K562 (cell line): ENCODE measurements around the gene FMN1. TPM values are rescaled to one million over a fixed set of nuclear protein-coding genes. Genes with fewer than 3 reads are reported as not detected.
A peak's percentile ranks its signal among the peaks of the same experiment; 100 is the strongest.

ENCODE experiments used
- ATAC-seq: fragments of 200-7000 bp; cut with Tn5 transposase; 3 replicates; pipeline ENCODE4 v1.9.1; 2020; ENCODE audit warnings: moderate library complexity
- BruUV-seq: library from RNA; stranded (reverse); fragments of 400-500 nt; replicated peaks from 2 replicates; lab custom pipeline; 2021; lab: Mats Ljungman, UMichigan
- CTCF ChIA-PET: fragments of 300-600 bp; formaldehyde crosslinking; extraction: SDS; loops from one replicate; lab custom pipeline; 2021; ENCODE audit warnings: low intra/inter-chr PET ratio; lab: Yijun Ruan, JAX
- POLR2A ChIA-PET: fragments of 300-600, 350-650 bp; sonication (Branson Sonifier 250); formaldehyde crosslinking; extraction: SDS; loops from one replicate; lab custom pipeline; 2021; ENCODE audit warnings: antibody characterized with exemption, inconsistent platforms; lab: Yijun Ruan, JAX
- DNase-seq, 4 experiments: peaks; one replicate each; pipeline versions ENCODE4 v3.0.0 to v3.0.0-alpha.2; 2011 to 2018; ENCODE audit warnings: low spot score in 3 of 4, mixed read lengths in 3 of 4; ENCODE audit errors: extremely low read depth in 1 of 4
- FAIRE-seq: peaks from 2 replicates; lab custom pipeline; 2011; peaks lifted over from hg19 to GRCh38; lab: Jason Lieb, UNC
- H2AFZ ChIP-seq: 2 replicates; pipeline ENCODE4 v1.6.0; 2011; ENCODE audit warnings: low read depth, low read length, control low read depth, inconsistent platforms
- H3K27ac ChIP-seq: fragments of 200-600 bp; 3 replicates; pipeline ENCODE4 v1.8.0; 2011; ENCODE audit warnings: low read depth, mild to moderate bottlenecking, control low read depth, inconsistent platforms, low read length, moderate library complexity, mixed read lengths; ENCODE audit errors: extremely low read depth
- H3K27me3 ChIP-seq, 2 experiments: fragments of 300-600 bp in 1 of 2; 2 replicates in 1 of 2; 3 replicates in 1 of 2; pipeline versions ENCODE4 v1.6.0 to v1.8.0; 2011; ENCODE audit warnings: inconsistent platforms in 2 of 2, low read length in 2 of 2, mild to moderate bottlenecking in 1 of 2, mixed read lengths in 1 of 2, moderate library complexity in 1 of 2; ENCODE audit not compliant: control insufficient read depth in 2 of 2, insufficient read depth in 2 of 2
- H3K36me3 ChIP-seq: fragments of 300-600 bp; 3 replicates; pipeline ENCODE4 v1.8.0; 2011; ENCODE audit warnings: mild to moderate bottlenecking, low read length, inconsistent platforms; ENCODE audit not compliant: control insufficient read depth, insufficient read depth
- H3K4me1 ChIP-seq, 2 experiments: fragments of 200-600 bp in 1 of 2; replicated peaks in 1 of 2; 2 replicates in 1 of 2; 3 replicates in 1 of 2; pipeline versions ENCODE4 v1.5.1 to v1.8.0; 2011; ENCODE audit warnings: inconsistent platforms in 2 of 2, low read length in 2 of 2, mild to moderate bottlenecking in 1 of 2, mixed read lengths in 1 of 2, moderate library complexity in 1 of 2; ENCODE audit not compliant: control insufficient read depth in 2 of 2, insufficient read depth in 2 of 2
- H3K4me2 ChIP-seq: 2 replicates; pipeline ENCODE4 v1.6.1; 2011; ENCODE audit warnings: low read length, control low read depth, inconsistent platforms, mixed read lengths; ENCODE audit not compliant: insufficient read depth
- H3K4me3 ChIP-seq: fragments of 200-600 bp; sonication (generic), shearing (Covaris generic); 2 replicates; pipeline ENCODE4 v1.5.1; 2016; ENCODE audit warnings: control low read depth, inconsistent platforms
- H3K79me2 ChIP-seq: fragments of 200-600 bp; 3 replicates; pipeline ENCODE4 v1.8.0; 2011; ENCODE audit warnings: low read length, inconsistent platforms; ENCODE audit not compliant: control insufficient read depth, insufficient read depth
- H3K9ac ChIP-seq, 2 experiments: 2 replicates each; pipeline versions ENCODE4 v1.6.0 to v1.6.1; 2011; ENCODE audit warnings: low read depth in 2 of 2, low read length in 2 of 2, control low read depth in 1 of 2, inconsistent platforms in 1 of 2, mild to moderate bottlenecking in 1 of 2, mixed read lengths in 1 of 2; ENCODE audit not compliant: insufficient read depth in 1 of 2
- H3K9me1 ChIP-seq: one replicate; pipeline ENCODE4 v1.6.0; 2011; ENCODE audit warnings: inconsistent platforms, mild to moderate bottlenecking, low read length, moderate library complexity; ENCODE audit not compliant: control insufficient read depth, insufficient read depth
- H3K9me3 ChIP-seq: replicated peaks from 2 replicates; pipeline ENCODE4 v1.5.1; 2011; ENCODE audit warnings: low read depth, low read length, inconsistent platforms; ENCODE audit not compliant: control insufficient read depth, insufficient read depth
- H4K20me1 ChIP-seq: replicated peaks from 2 replicates; pipeline ENCODE4 v1.6.1; 2011; ENCODE audit warnings: low read length, inconsistent platforms, mixed read lengths; ENCODE audit not compliant: control insufficient read depth, insufficient read depth
- ELF2 ChIP-seq: fragments of 250-450 bp; sonication (Bioruptor Pico); IDR thresholded peaks from 2 replicates; pipeline ENCODE4 v1.5.0; 2021; ENCODE audit warnings: mild to moderate bottlenecking
- ZNF316 ChIP-seq: fragments of 450-650 bp; IDR thresholded peaks from 2 replicates; pipeline ENCODE4 v1.6.1; 2016
- WGBS: fragments of 100-300 bp; shearing (Covaris generic); methylation state at CpG from one replicate; pipeline ENCODE4 v1.1.6; 2016; ENCODE audit warnings: low coverage, mixed read lengths; ENCODE audit not compliant: insufficient coverage; ENCODE audit errors: missing lambda C conversion rate; 5-methylcytosine and 5-hydroxymethylcytosine counted together
- in situ Hi-C: fragments of 300-500 bp; cut with MboI; formaldehyde crosslinking; loops from 4 replicates; pipeline ENCODE4 v1.15.0; 2018; ENCODE audit warnings: inconsistent platforms, mixed read lengths
- intact Hi-C: fragments of 100-400 bp; cut with micrococcal nuclease; formaldehyde crosslinking; loops from 2 replicates; pipeline ENCODE4 v1.14.2; 2022
- polyA plus RNA-seq, 8 experiments: library from polyadenylated mRNA; depleted of rRNA in 4 of 8; stranded (reverse) in 5 of 8; unstranded in 3 of 8; fragments of >200 nt; fragmentation: Nextera tagmentation in 2 of 8; fragmentation: Illumina TruSeq in 1 of 8; extraction: Ambion mirVana in 2 of 8; extraction: Trizol in 1 of 8; gene quantifications; 2 replicates each; pipeline versions ENCODE4 v1.2.1 to v1.2.3, GENCODE V29; 2011 to 2014; ENCODE audit warnings: inconsistent platforms in 1 of 8, missing spikeins in 1 of 8
- total RNA-seq, 7 experiments: library from RNA; depleted of rRNA in 6 of 7; stranded (reverse); fragments of >200 nt in 6 of 7; fragmentation: Illumina TruSeq in 2 of 7; extraction: Trizol in 2 of 7; gene quantifications; 2 replicates each; pipeline versions ENCODE4 v1.2.1 to v1.2.3, GENCODE V29; 2011 to 2021; ENCODE audit warnings: low replicate concordance in 1 of 7
- TF ChIP-seq, protein P1 (sequence below): fragments of 450-650 bp; IDR thresholded peaks from 2 replicates; pipeline ENCODE4 v1.6.1; 2017; ENCODE audit warnings: antibody characterized with exemption
- TF ChIP-seq, protein P2 (sequence below): fragments of 250-450 bp; sonication (Bioruptor Pico); IDR thresholded peaks from 2 replicates; pipeline ENCODE4 v1.9.0; 2021; ENCODE audit warnings: mild to moderate bottlenecking

FMN1 gene
- total and polyA plus RNA-seq, 9 of the 15 experiments (the other 6 are each of a cell fraction or from before 2014, with no cell fraction given), result 0.03 to 0.07 (median 0.04) TPM; not detected in 6

DNA sequence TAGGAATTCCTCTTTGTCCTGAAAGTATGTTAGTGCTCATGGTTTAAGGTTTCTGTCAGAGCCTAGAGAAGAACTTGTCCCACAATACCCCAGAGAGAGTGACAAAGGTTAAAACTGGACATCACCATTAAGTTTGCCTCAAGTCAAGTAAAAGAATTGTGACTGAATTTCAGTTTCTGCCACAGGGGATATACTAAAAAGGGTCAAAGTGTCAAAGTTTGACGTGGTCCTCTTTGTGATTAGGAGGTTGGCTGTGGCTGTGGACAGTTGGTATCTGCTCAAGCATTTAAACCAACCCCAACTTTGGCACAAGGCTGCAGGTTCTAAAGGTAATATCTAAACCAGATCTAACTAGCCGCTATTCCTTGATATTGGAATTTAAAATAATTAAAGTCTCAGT, 26.1 kb downstream of the FMN1 start (continued):
- TF ChIP-seq, protein P1, sequence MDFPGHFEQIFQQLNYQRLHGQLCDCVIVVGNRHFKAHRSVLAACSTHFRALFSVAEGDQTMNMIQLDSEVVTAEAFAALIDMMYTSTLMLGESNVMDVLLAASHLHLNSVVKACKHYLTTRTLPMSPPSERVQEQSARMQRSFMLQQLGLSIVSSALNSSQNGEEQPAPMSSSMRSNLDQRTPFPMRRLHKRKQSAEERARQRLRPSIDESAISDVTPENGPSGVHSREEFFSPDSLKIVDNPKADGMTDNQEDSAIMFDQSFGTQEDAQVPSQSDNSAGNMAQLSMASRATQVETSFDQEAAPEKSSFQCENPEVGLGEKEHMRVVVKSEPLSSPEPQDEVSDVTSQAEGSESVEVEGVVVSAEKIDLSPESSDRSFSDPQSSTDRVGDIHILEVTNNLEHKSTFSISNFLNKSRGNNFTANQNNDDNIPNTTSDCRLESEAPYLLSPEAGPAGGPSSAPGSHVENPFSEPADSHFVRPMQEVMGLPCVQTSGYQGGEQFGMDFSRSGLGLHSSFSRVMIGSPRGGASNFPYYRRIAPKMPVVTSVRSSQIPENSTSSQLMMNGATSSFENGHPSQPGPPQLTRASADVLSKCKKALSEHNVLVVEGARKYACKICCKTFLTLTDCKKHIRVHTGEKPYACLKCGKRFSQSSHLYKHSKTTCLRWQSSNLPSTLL, result no peak
- TF ChIP-seq ELF2 (CRISPR knock-in tag), result no peak

- CTCF ChIA-PET, result no interaction called here
These were observed 30.7 kb downstream of the FMN1 start for GRCh38 chr15:33163816-33164215.

More at GRCh38 chr15:33163816-33164215, 30.7 kb downstream of the FMN1 start:
- H2AFZ ChIP-seq, result no peak overlapping the region
- no peaks in the 10 kb centered on the region for H4K20me1 ChIP-seq
- H3K36me3 ChIP-seq, result no peaks in the 10 kb centered on the region
- ATAC-seq (no peak), FAIRE-seq (no peak), DNase-seq (no peak)
- H3K79me2 ChIP-seq, result no peaks in the 10 kb centered on the region
- no TSS peak for BruUV-seq
- H3K4me2 ChIP-seq, result no peak overlapping the region
- no peak overlapping the region for H3K4me3 ChIP-seq
- no peaks in the 10 kb centered on the region; a peak in 3 of 5 replicates for H3K27me3 ChIP-seq
- H3K9ac ChIP-seq, result no peak overlapping the region
- 0% methylated on average over 3 of the region's 3 CpGs for WGBS
- no peaks in the 10 kb centered on the region for H3K4me1 ChIP-seq
- intact Hi-C loops (no loop called here), in situ Hi-C loops (no loop called here)
- POLR2A ChIA-PET, result no interaction called here
- no peaks in the 10 kb centered on the region for H3K9me3 ChIP-seq
- TF ChIP-seq, protein P2, sequence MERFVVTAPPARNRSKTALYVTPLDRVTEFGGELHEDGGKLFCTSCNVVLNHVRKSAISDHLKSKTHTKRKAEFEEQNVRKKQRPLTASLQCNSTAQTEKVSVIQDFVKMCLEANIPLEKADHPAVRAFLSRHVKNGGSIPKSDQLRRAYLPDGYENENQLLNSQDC (CRISPR knock-in tag), result no peak
- 0 out of 2 replicates have a peak, but pooled peaks have one; percentile 11 for TF ChIP-seq ZNF316
- H3K27ac ChIP-seq, result no peak overlapping the region
- H3K9me1 ChIP-seq, result no peaks in the 10 kb centered on the region
